Activated naive CD4-positive, alpha-beta T cell treated with anti-CD3 and anti-CD28 coated beads, Interleukin-2, amount 50 U/mL, for 72 hours (primary cell): ENCODE results near the gene GINS2. TPM values are rescaled to one million over a fixed set of nuclear protein-coding genes. Genes with fewer than 3 reads are reported as not detected.

Source experiments
- ATAC-seq, 2 donors: fragments of 150-1000 bp; cut with Tn5 transposase; 2 replicates each; pipeline ENCODE4 v1.10.0; 2021; ENCODE audit warnings: mild to moderate bottlenecking in 2 of 2, moderate library complexity in 2 of 2
- DNase-seq, 2 donors: peaks; one replicate each; pipeline ENCODE4 v3.0.0; 2021 to 2022; ENCODE audit warnings: low spot score in 2 of 2
- H3K27ac Mint-ChIP-seq, 2 donors: one replicate each; pipeline ENCODE4 v1.8.0; 2022; ENCODE audit warnings: mild to moderate bottlenecking in 2 of 2, mixed read lengths in 2 of 2
- H3K36me3 Mint-ChIP-seq, 2 donors: one replicate each; pipeline ENCODE4 v1.8.0; 2022; ENCODE audit warnings: mixed read lengths in 2 of 2
- H3K9me3 Mint-ChIP-seq, 2 donors: one replicate each; pipeline ENCODE4 v1.8.0; 2022; ENCODE audit warnings: mixed read lengths in 2 of 2
- total RNA-seq, 2 donors: library from RNA; stranded (reverse); gene quantifications; one replicate each; pipeline ENCODE4 v1.2.3, GENCODE V29; 2022

GINS2 gene
- total RNA-seq: 10 to 100 TPM; 42.3 to 73.6 TPM

DNA sequence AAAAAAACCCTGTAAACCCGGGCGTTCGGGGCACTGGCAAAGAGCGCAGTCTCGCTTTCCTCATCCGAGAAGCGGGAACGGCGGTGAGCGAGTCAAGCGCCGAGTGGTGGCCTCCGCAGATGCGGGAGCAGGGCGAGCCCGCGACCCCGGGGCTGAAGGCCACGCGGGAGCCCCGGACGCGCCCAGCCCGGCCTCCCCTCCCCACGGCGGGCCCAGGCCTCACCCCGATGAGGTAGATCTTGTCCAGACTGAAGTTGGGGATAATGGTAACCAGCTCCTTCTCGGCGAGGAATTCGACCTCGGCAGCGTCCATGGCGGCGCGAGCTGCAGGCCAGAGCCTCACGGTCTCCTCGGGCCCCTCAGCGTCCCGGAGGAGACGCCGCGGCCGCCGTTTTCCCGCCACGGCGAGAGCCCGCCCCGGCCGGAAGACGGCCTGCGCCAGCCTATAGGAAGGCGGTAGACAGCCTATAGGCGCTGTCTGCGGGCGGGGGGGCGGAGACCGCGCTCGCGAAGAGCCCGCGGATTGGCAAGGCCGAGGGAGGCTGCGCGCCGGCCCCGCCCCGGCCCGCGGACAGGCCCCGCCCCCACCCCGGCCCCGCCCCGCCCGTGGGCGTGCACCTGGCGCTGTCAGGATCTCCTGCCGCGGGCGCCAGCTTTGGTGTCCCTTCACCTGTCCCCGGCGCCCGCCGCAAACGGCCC lies at the start of gene GINS2:
Gene GINS2 (minus strand): TSS at position 369 of the 699 bp plus-strand sequence. CDS start 56 bp downstream, at position 313.
- Mint-ChIP-seq H3K27ac (peak within 1 kb of the TSS; percentile 75 to 91), H3K36me3 (peaks cover 9 to 22% of the 10 kb centered on the region in 2 donors), H3K9me3 (no peaks in the 10 kb centered on the region)
- DNase-seq (peak; percentile 87 to 93), ATAC-seq (peak; percentile 100)

DNA sequence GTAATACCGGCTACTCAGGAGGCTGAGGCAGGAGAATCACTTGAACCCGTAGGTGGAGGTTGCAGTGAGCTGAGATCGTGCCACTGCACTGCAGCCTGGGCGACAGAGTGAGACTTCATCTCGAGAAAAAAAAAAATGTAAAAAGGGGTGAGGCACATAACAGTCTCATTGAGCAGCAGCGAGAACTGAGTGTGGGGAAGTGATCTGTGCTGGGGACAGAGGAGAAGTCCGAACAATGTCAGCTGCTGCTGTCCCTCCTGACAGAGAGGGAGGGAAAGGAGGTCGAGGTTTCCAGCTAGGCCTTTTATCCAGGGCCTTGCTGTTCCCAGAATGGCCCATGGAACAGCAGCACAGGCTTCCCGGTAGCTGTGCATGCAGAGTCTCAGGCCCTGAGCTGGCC lies 48.2 kb upstream of the GINS2 start:
- no peaks in the 10 kb centered on the region for H3K9me3 Mint-ChIP-seq
- no peak for ATAC-seq

DNA sequence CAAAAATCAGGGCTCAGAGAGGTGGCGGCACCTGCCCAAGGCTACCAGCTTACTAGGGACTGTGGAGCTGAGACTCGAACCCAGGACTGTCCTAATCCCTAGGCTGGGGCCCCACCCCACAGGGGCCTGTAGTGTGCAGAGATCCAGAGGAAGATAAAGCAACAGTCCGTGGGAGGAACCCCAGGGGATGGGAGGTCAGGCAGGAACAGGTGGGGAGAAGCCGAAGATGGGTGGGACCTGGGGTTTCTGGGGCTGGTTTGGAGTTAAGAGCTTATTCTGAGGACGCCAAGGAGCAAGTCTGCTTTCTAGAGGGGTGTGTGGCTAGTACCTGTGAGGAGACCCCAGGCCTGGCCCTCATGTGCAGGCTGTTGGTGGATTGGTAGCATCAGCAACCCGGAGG lies 47.2 kb upstream of the GINS2 start:
- ATAC-seq (no peak), DNase-seq (no peak)
- H3K27ac Mint-ChIP-seq: peak overlapping the region in 1 of 2 donors; percentile 44
- no peaks in the 10 kb centered on the region for H3K9me3 Mint-ChIP-seq
- no peaks in the 10 kb centered on the region for H3K36me3 Mint-ChIP-seq

More for the DNA sequence above, 48.2 kb upstream of the GINS2 start:
- no peak overlapping the region for H3K27ac Mint-ChIP-seq
- DNase-seq: no peak
- H3K36me3 Mint-ChIP-seq: no peaks in the 10 kb centered on the region

DNA sequence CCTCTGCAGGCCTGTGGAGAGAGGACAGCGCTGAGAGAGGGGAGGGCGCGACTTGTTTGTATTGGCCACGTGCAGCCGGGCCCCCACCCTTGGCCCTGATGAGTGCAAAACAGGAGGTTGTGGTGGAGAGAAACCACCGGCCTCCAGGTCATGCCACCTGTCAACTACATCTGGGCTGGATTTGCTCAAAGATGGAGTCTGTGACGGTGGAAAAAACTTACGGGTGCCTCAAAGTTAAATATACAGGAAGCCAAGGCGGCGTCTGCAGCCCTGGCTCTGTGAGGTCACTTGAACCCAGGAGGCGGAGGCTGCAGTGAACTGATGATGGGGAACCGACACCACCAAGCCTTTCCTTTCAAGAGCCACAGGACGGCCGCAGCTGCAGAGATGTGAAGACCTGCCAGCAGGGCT lies 46.5 kb upstream of the GINS2 start:
- DNase-seq (no peak), ATAC-seq (peak; percentile 78 to 80)
- Mint-ChIP-seq H3K36me3 (no peaks in the 10 kb centered on the region), H3K27ac (peak overlapping the region in 1 of 2 donors; percentile 44), H3K9me3 (no peaks in the 10 kb centered on the region)

DNA sequence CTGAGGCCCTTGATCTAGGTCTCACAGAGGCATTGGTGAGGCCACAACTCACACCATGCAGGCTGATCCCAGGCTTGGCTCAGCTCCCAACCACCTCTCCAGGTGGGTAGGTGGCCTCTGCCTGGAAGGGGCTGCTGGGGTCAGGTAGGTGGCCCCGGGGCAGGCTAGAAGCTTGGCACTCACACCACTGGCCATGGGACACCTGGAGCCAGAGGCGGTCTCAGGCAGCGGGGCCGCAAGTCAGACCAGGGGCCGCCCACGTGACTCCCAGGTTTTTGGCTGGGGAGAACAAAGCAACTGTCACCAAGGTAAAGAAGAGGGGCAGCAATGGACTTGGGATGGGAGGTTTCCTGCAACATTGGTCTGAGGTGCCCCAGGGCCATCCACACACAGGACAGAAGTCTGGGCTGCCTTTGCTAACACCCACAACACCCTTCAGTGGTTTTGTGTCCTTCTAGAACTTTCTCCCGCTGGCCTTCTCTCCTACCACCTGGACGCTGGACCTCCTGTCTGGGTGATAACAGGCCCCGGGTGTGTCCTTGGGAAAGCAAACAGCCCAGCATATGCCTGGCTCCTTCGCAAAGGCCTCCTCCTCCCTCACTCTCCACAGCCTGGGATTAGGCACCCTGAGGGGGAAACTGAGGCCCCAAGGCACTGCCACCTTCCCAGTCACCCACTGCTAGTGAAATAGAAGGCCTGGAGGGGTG lies 45.7 kb upstream of the GINS2 start:
- H3K36me3 Mint-ChIP-seq: no peaks in the 10 kb centered on the region
- ATAC-seq (no peak), DNase-seq (no peak)
- no peaks in the 10 kb centered on the region for H3K9me3 Mint-ChIP-seq
- peak overlapping the region in 1 of 2 donors; percentile 44 for H3K27ac Mint-ChIP-seq

DNA sequence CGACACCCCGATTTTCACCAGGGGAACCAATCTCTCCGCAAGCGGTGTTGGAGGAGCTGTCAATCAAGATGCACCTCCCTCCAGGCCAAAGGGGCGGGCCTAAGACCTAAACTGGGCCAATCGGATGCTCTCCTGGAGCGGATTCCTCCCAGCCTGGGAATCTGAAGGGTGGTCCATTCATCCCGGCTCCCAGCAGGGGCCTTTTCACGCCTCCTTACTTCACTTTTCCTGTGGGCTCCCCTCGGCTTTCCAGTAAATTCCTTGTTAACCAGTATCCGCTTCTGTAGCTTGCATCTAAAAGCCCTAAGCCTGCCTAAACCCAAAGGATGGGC lies 45.1 kb upstream of the GINS2 start:
- Mint-ChIP-seq H3K36me3 (no peaks in the 10 kb centered on the region), H3K9me3 (no peaks in the 10 kb centered on the region), H3K27ac (no peak overlapping the region)
- DNase-seq (no peak), ATAC-seq (no peak)

DNA sequence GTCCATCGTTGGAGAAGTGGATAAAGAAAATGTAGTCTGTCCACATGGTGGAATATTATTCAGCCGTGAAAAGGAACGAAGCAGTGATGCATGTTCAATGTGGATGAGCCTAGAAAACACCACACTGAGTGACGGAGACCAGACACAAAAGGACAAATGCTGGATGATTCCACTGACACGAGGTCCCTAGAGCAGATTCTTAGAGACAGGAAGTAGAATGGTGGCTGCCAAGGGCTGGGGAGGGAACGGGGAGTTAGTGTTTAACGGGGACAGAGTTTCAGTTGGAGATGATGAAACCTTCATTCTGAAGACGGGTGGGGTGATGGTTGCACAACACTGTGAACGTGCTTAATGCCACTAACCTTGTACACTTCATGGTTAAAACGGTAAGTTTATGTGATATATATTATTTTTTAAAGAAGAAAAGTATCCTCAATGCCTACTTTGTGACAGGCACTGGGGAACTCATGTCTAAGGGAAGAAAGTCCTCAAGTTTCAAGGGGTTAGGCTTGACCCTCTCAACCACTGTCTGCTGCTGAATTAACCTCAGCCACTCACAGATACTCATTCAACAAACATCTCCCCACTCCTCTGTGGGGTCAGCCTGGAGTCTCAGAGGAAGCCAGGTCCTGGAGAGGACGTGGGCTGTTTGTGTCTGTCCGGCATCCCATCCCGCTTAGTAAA lies 44.5 kb upstream of the GINS2 start:
- ATAC-seq: no peak
- DNase-seq: no peak
- H3K27ac Mint-ChIP-seq: no peak overlapping the region
- H3K36me3 Mint-ChIP-seq: no peaks in the 10 kb centered on the region
- H3K9me3 Mint-ChIP-seq: no peaks in the 10 kb centered on the region

DNA sequence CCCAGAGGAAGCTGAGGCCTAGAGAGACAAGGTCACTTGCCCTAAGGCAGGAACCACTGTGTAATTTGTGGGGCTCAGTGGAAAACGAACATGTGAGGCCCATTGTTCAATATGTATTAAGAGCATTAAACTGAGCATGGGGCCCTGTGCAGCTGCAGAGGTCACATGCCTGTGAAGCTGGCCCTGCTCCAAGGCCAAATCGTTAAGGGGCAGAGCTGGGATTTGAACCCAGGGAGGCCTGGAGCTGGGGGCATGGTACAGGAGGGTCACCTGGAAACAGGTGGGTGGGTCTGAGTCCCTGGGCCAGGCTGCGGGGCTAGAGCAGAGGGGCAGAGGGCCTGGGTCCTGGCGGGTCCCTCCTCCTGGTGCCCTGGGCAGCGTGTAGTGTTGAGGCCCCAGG lies 42.4 kb upstream of the GINS2 start:
- H3K9me3 Mint-ChIP-seq: no peaks in the 10 kb centered on the region
- no peaks in the 10 kb centered on the region for H3K36me3 Mint-ChIP-seq
- DNase-seq (no peak), ATAC-seq (no peak)
- H3K27ac Mint-ChIP-seq: no peak overlapping the region

DNA sequence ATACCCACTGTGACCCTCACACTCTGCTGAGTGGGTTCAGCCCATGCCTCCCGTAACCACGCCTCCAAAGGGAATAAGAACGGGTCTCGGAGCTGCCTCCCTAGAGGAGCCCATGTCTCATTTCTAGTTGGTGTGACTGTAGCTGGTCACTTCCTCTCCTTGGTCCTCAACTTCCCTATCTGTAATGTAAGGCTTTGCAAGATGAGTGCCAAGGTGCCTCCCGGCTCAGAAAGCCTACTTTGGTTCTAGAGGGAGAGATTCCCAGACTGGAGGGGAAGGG lies 41.4 kb upstream of the GINS2 start:
- Mint-ChIP-seq H3K9me3 (no peaks in the 10 kb centered on the region), H3K27ac (no peak overlapping the region), H3K36me3 (no peaks in the 10 kb centered on the region)
- no peak for ATAC-seq
- DNase-seq: no peak

DNA sequence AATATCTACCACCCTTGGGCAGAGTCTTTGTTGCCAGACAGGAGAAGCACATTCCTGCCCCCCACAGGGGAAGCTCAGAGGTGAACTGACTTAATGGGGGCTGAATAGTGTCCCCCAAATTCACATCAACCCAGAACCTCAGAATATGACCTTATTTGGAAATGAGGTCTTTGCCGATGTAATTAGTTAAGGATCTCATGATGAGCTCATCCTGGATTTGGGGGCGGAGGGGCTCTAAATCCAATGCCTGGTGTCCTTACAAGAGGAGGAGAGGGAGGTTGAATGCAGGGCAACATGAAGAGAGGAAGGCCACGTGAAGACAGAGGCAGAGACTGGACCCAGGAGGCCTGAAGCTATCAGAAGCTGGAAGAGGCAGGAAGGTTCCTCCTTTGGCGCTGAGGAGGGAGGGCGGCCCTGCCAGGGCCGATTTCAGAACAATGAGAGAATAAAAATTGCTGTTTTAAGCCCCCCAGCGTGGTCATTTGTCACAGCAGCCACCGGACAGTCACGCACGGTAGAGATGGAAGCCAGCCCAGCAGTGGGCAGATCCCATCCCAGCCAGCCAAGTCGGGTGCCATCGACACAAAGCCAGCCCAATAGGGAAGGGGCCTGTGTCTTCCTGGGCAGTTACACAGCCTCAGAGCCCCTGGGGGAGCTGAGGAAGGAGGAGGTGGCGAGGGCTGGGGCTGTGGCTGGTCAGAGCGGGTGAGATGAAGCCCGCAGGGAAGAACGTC lies 40.9 kb upstream of the GINS2 start:
- Mint-ChIP-seq H3K27ac (peak overlapping the region in 1 of 2 donors; percentile 9), H3K9me3 (no peaks in the 10 kb centered on the region), H3K36me3 (no peaks in the 10 kb centered on the region)
- DNase-seq (no peak), ATAC-seq (no peak)

DNA sequence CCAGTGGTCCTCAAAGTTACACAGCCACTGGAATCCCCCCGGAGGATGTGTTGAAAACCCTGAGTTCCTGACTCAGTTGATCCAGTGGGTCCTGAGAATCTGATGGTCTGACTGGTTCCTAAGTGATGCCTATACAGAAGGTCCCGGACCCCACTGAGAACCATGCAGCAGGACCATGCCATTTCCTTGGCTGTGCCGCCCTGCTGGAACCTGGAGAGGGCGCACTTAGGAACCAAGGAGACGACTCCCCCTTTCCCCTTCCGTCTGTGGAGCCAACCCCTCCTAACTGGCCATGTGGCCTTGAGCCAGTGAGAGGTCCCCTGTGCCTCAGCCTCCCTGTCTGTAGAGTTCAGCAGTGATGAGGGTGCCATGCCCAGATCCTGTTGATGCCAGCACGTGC lies 40.1 kb upstream of the GINS2 start:
- H3K36me3 Mint-ChIP-seq: no peaks in the 10 kb centered on the region
- peak overlapping the region in 1 of 2 donors; percentile 9 for H3K27ac Mint-ChIP-seq
- DNase-seq: no peak
- no peak for ATAC-seq
- H3K9me3 Mint-ChIP-seq: no peaks in the 10 kb centered on the region

DNA sequence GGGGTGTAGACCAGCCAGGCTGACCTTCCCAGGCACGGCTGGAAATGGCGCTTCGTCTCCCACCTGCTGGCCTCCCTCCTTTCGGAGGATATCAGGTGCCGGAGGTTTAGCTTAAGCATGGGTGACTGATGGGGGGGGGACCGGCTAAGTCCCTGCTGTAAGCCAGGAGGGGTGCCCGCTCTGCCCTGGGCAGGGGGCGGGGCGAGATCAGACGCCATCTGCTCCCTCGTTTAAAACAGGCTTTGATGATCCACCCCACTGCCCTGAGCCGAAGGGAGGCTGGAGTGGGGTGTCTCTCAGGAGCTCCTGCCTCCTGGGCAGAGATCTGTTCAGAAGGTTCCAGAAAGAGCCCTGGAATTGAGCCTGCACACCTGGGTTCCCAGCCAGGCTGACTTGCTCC lies 36.2 kb upstream of the GINS2 start:
- DNase-seq (no peak), ATAC-seq (no peak)
- no peaks in the 10 kb centered on the region for H3K9me3 Mint-ChIP-seq
- H3K27ac Mint-ChIP-seq: no peak overlapping the region
- H3K36me3 Mint-ChIP-seq: no peaks in the 10 kb centered on the region

DNA sequence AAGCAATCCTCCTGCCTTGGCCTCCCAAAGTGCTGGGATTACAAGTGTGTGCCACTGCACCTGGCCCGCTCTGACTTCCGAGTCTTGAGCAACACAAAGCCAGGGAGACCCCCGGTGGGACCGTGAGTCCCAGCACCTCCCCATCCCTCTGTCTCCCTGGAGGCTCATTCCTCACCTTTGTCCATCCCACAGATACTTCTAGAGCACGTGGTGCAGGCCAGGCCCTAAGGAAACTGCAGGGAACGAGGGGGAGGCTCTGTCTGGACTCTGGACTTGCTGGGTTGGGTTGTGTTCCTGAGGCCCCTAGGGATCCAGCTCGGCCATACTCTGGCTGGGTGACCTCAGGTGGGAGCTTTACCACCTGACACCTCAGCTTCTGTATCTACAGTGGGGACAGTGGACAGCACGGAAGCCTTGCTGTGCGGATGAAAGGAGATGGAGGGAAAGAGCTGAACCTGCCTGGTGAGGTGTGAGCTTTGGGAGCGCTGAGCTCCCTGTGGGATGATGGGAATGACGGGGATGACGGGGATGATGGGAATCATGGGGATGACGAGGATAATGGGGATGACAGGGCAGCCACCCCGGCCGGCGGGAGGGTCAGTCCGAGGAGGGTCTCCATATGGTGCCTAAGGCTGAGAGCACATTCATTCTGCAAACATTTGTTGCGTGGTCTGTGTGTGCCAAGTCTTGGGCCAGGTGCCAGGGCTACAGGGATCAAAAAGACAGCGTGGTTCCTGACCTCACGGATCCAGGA lies 35.5 kb upstream of the GINS2 start:
- no peak for ATAC-seq
- Mint-ChIP-seq H3K27ac (peak overlapping the region in 1 of 2 donors; percentile 89), H3K36me3 (no peaks in the 10 kb centered on the region)

DNA sequence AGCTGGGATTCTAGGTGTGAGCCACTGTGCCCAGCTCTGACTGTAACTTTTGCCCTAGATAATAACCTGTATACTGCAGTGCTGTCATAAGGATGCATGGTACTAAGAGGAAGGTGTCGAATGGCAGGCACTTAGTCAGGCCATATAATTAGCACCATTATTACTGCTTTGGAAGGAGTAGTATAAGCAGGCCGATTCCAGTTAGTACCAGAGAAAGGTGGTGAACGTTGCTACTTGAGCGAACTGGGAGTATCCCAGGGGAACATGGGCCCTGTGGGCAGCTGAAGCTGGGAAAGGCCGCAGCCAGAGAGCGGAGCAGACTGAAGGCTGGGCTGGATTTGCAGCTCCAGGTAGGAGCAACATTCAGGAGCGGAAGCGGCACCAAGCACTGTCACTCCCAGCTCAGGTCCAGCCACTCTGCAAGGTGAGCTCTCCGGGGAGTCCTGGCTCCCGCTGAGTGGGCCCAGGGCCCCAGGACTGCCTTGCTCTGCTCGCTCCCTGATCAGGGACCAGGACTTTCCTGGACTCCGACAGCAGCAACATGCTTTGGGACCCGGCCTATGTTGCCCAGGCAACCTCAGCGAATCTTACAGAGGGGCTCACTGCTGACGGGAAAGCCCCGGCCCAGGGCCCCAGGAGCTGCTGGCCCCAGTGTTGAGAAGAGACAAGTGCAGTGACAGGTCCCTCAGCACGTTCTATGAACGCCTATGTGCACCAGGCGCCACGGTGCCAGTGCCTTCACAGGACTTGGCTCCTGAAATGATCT lies 33.6 kb upstream of the GINS2 start:
- no peak for ATAC-seq
- Mint-ChIP-seq H3K36me3 (no peaks in the 10 kb centered on the region), H3K9me3 (no peaks in the 10 kb centered on the region), H3K27ac (no peak overlapping the region)
- DNase-seq: no peak

More for the DNA sequence above, 35.5 kb upstream of the GINS2 start:
- DNase-seq: no peak
- H3K9me3 Mint-ChIP-seq: no peaks in the 10 kb centered on the region

DNA sequence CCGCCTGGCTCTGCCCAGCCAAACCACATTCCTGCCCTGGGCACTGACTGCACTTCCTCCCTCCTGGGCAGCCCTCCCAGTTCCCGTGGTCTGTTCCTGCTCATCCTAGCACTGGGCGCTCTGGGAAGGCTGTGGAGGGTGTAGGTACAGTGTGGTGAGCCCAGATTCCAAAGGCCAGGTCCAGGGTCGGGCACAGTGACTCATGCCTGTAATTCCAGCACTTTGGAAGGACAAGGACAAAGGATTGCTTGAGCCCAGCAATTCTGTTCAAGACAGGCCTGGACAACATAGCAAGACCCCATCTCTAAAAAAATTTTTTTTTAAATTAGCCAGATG lies 31.5 kb upstream of the GINS2 start:
- no peaks in the 10 kb centered on the region for H3K36me3 Mint-ChIP-seq
- no peak for ATAC-seq
- DNase-seq: no peak
- no peak overlapping the region for H3K27ac Mint-ChIP-seq
- H3K9me3 Mint-ChIP-seq: no peaks in the 10 kb centered on the region
